ENCODE measurements around the gene SPIC.

GRCh38 chr12:101498252-101498651 lies 23.1 kb downstream of the SPIC start:
- TF ChIP-seq CTCF (IDR thresholded peaks at IDR 0.05; ENCODE audit: extremely low read depth in 1 of 2, insufficient read depth in 1 of 2, low read depth in 1 of 2, low read length in 2 of 2), result no peak
- TF ChIP-seq POLR2A (IDR thresholded peaks at IDR 0.05; ENCODE audit: low read depth, low read length), result no peak
- no peak for TF ChIP-seq EZH2 (IDR thresholded peaks at IDR 0.05; ENCODE audit: borderline replicate concordance, low read depth, low read length, severe bottlenecking)
- TF ChIP-seq MAX (IDR thresholded peaks at IDR 0.05; ENCODE audit: insufficient read depth, insufficient read length), result no peak
- no peak for TF ChIP-seq POLR2AphosphoS5 (IDR thresholded peaks at IDR 0.05; ENCODE audit: insufficient read depth, low read depth, low read length)
- TF ChIP-seq JUN (IDR thresholded peaks at IDR 0.05; ENCODE audit: borderline replicate concordance, insufficient read depth, insufficient read length, low read depth), result no peak

Data from endothelial cell of umbilical vein (primary cell).